GM20000 (cell line): ENCODE measurements around the gene CHRM4.
"Not testable (repeated sequence)": the region's sequence is repeated elsewhere in the genome, so short reads cannot be mapped to it uniquely, and the experiment has no call there.

ENCODE experiments used
- DNase-seq: peaks from one replicate; pipeline ENCODE4 v3.0.0; 2012; ENCODE audit warnings: low spot score
- TF ChIP-seq, protein P1 (sequence below): IDR thresholded peaks from 2 replicates; pipeline ENCODE4 v1.5.1; 2012; ENCODE audit warnings: mild to moderate bottlenecking, control low read depth; ENCODE audit errors: extremely low read depth, missing control alignments

Gene CHRM4

DNA sequence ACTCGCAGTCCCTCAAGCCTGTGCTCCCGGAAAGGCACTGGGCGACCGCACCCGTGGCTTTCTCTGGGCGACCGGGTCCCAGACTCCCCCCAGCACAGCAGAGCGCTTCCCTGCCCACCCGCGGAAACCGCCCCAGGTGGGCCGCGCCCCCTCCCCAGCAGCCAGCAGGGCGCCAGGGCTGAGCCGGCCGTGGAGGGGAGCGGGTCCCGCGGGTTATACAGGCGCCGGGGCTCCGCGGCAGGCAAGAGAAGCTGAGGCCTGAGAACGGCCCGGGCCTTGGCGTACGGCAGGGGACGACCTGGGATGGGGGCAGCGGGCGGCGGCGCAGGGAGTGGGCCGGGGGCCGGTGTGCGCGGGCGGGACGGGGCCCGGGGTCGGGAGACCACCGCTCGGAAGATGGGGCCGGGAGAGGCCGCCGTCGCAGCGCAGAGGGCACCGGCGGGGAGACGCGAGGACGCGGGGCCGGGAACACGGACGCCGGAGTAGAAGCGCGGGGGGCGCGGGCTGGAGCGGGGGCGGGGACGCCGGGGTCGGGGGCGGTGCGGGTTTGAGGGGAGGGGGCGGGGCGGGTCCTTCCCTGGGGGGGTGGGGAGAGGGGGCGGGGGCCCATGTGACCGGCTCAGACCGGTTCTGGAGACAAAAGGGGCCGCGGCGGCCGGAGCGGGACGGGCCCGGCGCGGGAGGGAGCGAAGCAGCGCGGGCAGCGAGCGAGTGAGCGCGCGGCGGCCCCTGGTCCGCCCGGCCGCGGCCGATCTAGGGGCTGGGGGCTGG lies 10.3 kb downstream of the CHRM4 start, which contains the start of gene MDK:
Gene MDK (plus strand): TSS at position 622 of the 771 bp plus-strand sequence. CDS start 389 bp downstream, outside the sequence.
- TF ChIP-seq, protein P1, sequence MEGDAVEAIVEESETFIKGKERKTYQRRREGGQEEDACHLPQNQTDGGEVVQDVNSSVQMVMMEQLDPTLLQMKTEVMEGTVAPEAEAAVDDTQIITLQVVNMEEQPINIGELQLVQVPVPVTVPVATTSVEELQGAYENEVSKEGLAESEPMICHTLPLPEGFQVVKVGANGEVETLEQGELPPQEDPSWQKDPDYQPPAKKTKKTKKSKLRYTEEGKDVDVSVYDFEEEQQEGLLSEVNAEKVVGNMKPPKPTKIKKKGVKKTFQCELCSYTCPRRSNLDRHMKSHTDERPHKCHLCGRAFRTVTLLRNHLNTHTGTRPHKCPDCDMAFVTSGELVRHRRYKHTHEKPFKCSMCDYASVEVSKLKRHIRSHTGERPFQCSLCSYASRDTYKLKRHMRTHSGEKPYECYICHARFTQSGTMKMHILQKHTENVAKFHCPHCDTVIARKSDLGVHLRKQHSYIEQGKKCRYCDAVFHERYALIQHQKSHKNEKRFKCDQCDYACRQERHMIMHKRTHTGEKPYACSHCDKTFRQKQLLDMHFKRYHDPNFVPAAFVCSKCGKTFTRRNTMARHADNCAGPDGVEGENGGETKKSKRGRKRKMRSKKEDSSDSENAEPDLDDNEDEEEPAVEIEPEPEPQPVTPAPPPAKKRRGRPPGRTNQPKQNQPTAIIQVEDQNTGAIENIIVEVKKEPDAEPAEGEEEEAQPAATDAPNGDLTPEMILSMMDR, result no peak
- DNase-seq, result peak; percentile 70

GRCh38 chr11:46380340-46381047 lies 11.1 kb downstream of the CHRM4 start:
- DNase-seq, result peak; percentile 87
- TF ChIP-seq, protein P1, result no peak

DNA sequence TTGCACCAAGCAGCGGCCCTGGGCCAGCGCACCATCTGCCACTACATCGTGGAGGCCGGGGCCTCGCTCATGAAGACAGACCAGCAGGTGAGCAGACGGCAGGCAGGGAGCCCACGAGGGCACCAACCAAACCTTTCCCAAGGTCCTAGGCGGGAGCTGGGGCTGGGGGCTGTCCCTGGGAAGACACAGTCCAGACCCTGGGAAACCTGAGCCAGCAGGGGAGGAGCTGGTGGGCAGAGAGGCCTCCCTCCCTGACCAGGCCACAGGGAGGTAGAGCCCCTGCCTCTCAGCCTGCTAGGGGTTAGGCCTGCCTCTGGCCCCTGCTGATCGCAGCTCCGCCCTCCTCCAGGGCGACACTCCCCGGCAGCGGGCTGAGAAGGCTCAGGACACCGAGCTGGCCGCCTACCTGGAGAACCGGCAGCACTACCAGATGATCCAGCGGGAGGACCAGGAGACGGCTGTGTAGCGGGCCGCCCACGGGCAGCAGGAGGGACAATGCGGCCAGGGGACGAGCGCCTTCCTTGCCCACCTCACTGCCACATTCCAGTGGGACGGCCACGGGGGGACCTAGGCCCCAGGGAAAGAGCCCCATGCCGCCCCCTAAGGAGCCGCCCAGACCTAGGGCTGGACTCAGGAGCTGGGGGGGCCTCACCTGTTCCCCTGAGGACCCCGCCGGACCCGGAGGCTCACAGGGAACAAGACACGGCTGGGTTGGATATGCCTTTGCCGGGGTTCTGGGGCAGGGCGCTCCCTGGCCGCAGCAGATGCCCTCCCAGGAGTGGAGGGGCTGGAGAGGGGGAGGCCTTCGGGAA lies 11.9 kb downstream of the CHRM4 start:
- not testable (repeated sequence) for DNase-seq

DNA sequence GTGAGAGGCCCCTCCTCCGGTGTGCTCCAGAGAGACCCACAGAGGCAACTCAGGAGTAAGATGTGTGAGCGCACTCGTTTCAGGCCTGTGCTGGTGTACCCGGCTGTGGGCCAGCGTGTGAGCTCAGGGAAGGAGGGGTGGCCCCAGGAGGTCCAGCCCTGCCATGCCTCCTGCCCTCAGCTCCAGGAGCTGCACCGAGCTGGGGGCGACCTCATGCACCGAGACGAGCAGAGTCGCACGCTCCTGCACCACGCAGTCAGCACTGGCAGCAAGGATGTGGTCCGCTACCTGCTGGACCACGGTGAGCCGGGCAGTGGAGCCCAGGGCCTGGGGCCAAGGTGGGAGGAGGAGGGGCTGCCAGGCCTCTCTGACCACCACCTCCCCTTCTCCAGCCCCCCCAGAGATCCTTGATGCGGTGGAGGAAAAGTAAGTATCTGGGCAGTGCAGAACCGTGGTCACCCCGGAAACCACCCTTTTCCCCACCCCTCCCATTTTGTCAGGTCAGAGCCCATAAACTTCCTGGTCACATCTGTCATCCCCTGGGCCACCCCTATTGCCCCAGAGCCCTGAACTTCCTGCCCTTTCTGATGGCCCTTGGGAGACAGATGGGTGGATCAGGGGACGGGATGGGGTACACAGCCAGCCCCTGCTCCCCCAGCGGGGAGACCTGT lies 12.6 kb downstream of the CHRM4 start:
- DNase-seq, result no peak
- TF ChIP-seq, protein P1, result no peak

GRCh38 chr11:46378296-46378695 lies 13.3 kb downstream of the CHRM4 start:
- TF ChIP-seq, protein P1, result no peak
- DNase-seq, result no peak

GRCh38 chr11:46377831-46378230 lies 13.7 kb downstream of the CHRM4 start:
- DNase-seq, result no peak
- TF ChIP-seq, protein P1, result no peak

DNA sequence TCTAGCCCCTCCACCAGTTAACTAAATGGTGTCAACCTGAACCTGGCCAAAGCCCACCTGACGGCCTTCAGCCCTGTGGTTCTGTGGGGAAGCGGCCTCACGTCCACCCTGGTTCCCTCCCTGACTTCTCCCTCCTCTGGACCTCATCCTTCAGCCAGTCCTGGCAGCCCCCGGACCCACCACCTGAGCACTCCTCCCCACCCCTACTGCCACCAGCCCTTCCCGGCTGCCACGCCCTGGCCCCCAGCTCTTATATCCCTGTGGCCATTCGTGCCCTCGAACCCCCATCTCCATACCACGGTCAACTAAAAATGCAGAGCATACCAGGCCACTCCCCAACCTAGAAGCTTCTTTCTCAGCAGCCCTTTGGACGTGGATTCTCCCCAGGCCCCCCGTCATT lies 14.3 kb downstream of the CHRM4 start:
- TF ChIP-seq, protein P1, result no peak

More for the DNA sequence above, 14.3 kb downstream of the CHRM4 start:
- DNase-seq, result no peak
